Raji (cell line): ENCODE results near the gene SHC3.

Experiments
- POLR2A ChIP-seq: IDR thresholded peaks from 2 replicates; pipeline ENCODE4 v1.6.1; 2011; ENCODE audit warnings: low read depth, low read length, control low read depth; ENCODE audit not compliant: insufficient read depth

SHC3 gene

DNA sequence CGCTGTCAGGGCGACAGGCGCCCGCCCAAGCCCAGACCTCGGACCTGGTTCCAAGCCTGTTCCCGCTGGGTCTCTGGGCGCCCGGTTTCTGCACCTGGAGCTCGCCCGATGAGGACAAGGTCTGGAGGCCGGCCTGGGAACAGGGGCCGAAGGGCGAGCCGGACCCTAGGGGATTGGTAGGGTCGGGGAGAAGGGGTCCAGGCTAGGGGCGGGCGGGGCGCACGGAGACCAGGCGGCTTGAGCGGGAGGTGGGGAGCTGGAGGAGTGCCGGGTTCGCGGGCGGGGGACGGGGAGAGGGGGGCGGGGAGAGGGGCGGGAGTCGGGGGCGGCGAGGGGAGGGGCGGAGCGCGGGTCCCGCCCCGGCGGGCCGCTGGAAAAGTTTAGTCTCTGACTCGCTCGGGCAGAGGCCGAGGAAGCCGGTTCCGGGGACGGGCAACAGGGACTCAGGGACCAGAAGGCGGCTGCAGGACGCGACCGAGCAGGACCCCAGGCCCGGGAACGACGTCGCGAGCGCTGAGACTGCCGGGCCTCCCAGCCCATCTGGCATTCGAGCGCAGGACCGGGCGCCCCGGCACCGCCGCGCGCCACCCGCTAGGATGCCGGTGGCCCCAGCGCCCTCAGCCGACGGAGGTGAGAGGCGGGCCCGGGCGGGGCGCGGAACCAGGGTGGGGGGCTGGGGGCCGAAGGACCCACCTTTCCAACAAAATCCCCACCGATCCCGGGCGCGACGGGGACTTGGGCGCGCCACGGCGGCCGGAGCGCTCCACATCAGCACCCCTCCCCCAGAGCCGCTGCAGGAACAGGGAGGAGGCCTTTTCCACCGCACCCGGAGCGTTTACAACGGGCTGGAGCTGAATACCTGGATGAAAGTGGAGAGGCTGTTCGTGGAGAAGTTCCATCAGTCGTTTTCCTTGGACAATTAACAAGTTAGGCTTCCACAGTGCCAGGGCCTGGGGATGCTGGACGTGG, 187.3 kb downstream of the SHC3 start, which contains the start of gene S1PR3:
TSS of gene S1PR3 (plus strand) at position 403 of the 969 bp plus-strand sequence. CDS start 9,733 bp downstream, outside the sequence.
- TF ChIP-seq POLR2A: no peak

GRCh38 chr9:88990729-88991065, 187.9 kb downstream of the SHC3 start:
- no peak for TF ChIP-seq POLR2A

DNA sequence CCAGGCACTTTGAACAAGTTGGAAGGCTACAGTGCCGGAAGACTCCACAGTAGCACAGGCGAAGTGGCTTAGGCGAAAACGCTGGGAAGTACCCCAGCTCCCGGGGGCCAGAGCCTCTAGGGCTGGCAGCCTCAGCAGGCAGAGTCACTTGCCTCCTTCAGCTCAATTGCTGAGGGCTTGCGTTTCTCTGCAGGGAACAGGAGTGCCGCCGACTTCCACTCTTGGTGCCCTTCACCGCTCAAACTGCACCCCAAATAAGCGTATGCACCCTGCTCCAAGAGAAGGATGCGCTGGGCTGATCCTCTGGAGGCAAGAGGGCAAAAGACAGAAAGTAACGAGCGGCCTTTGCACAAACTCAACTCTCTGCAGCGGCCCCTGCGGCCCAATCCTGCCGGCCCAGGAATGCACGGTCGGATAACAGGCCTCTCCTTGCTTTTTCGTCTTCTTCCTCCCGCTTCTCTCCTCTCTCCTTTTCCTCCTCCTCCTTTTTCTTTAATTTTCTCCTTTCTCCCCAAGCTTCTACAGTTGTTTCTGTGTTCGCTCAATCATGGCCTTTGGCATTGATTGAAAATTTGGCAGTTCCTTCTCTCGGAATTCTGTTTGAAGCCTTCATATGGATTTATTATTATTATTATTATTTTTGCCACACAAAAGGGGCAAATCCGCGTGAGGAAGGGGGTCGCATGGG, 188.4 kb downstream of the SHC3 start:
- TF ChIP-seq POLR2A: no peak

- TF ChIP-seq POLR2A: no peak
These were observed 189.6 kb downstream of the SHC3 start for GRCh38 chr9:88988796-88989641.

GRCh38 chr9:88987661-88988060, 191.0 kb downstream of the SHC3 start:
- no peak for TF ChIP-seq POLR2A

DNA sequence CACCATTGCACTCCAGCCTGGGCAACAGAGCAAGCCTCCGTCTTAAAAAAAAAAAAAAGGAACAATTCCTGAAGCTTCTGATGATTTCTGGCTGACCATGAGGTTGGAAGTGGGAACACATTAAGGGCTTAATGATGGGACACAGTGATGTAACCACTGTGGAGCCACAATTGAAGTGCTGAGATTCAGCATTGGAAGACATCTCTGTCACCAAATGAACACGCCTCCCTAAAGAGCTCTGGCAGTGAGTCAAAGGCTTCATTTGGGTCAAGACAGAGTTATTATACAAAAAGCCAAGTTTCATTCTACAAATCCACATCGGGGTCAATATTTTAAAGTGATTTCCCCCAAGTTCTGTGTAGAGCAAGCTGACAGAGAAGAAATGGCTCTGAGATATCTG, 191.8 kb downstream of the SHC3 start:
- no peak for TF ChIP-seq POLR2A

DNA sequence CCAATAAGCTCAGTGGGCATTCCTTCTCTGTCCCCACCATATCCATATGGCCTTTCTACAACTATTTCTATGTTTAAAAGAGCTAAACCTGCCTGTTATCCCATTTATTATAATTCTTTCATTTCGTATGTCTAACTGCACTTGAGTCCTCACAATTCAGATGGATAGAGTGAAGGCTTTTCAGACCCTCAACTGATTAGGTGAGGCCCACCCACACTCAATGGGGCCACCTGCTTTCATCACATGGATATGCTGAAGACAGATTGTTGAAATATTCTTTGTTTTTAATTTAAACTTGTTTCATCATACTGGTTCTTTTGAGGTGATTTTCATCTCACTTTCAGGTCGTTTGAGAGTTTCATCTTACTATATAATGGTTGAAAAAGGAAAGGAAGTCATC, 193.0 kb downstream of the SHC3 start:
- no peak for TF ChIP-seq POLR2A

- no peak for TF ChIP-seq POLR2A
These were observed 194.1 kb downstream of the SHC3 start for GRCh38 chr9:88984543-88984883.

DNA sequence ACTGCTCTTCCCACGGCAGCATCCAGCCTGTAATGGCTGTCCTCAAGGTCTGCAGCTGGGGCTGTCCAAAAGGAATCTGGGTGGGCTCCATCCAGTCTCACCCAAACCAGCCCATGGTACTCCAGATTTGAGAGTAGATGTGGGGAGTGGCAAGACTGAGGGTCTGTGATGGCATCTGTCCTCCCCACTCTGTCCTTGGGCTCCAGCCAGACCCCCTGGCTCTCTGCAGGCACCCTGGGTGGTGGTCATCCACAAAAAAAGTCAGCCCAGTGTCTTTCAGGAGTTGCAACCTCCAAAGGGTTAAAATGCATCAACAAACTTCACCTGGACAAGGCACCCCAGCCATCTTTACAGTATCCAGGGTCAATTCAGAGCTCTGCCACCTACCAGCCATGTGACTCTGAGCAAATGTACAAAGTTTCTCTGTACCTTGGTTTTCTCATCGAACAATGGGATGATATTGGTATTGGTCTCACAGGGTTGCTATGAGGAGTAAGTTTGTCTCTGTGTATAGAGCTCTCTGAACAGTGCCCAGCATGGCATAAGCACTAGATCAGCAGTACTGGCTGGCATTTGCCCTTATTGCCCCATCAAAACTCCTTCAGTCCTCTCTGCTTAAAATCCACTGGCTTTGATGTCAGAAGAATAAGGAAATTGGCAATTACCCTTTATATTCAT, 194.6 kb downstream of the SHC3 start:
- TF ChIP-seq POLR2A: no peak

DNA sequence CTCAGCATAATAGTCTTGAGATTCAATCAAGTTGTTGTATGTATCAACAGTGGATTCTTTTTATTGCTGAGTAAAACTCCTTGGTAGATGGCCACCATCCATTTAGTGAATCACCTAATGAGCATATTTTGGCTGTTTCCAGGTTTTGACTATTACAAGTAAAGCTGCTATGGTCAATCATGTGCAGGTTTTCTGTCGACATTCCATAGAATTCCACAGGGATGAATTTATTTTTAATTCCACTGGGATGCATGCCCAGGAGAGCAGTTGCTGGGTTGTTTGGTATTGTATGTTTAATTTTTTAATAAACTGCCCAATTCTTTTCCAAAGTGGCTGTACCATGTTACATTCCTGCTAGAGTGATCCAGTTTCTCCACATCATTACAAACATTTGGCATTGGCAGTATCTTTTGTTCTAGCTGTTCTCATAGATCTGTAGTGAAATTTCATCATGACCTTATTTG, 197.8 kb downstream of the SHC3 start:
- no peak for TF ChIP-seq POLR2A

DNA sequence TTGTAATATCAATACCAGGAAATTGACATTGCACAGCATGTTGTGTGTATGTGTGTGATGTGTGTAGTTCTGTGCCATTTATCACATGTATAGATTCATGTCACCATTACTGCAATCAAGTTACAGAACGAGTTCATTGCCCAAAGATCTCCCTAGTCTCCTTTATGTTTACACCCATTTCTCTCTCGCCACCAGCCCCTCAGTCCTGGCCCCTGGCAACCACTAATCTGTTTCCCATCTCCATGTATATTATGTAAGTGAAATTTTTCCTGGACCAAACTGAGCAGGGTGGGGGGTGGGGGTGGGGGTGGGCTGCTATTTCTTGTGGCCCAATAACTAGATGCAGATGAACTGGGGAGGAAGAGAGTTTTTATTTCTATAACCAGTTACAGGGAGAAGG, 198.8 kb downstream of the SHC3 start:
- TF ChIP-seq POLR2A: no peak

- no peak for TF ChIP-seq POLR2A
These were observed 199.6 kb downstream of the SHC3 start for GRCh38 chr9:88979021-88979420.

DNA sequence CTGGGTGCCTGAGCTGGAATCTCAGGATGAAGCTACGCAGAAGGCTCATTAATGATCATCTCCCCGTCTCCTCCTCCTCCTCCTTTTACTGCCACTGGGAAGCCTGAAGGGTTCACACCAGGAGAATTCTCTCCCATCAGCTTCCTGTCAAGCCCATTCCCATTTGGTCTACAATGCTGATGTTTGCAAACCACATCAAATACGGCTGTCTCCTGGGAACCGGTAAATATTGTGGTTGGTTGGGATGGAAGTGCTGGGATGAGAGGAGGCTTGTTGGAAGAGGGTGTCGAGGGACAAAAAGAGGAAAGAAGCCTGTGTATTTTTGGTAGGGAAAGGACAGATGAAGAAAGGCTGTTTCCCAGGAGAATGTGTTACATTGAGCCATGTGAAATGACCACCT, 200.6 kb downstream of the SHC3 start:
- no peak for TF ChIP-seq POLR2A

GRCh38 chr9:88976890-88977257, 201.7 kb downstream of the SHC3 start:
- TF ChIP-seq POLR2A: no peak
